ENCODE data around the gene PCIF1.

DNA sequence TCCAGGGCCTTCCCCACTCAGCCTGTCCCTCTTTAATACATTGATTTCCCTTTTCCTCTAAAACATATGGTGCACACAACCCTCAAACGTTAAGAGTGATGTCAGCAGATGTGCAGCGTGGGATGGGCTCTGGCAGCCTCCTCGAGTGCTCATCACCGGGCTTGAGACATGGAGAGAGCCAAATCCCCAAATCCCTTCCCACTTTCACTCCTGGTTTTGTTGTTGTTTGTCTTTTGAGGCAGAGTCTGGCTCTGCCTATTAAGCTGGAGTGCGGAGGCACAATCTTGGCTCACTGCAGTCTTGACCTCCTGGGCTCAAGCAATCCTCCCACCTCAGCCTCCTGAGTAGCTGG, 16.7 kb upstream of the PCIF1 start:
- TF ChIP-seq, protein P1, sequence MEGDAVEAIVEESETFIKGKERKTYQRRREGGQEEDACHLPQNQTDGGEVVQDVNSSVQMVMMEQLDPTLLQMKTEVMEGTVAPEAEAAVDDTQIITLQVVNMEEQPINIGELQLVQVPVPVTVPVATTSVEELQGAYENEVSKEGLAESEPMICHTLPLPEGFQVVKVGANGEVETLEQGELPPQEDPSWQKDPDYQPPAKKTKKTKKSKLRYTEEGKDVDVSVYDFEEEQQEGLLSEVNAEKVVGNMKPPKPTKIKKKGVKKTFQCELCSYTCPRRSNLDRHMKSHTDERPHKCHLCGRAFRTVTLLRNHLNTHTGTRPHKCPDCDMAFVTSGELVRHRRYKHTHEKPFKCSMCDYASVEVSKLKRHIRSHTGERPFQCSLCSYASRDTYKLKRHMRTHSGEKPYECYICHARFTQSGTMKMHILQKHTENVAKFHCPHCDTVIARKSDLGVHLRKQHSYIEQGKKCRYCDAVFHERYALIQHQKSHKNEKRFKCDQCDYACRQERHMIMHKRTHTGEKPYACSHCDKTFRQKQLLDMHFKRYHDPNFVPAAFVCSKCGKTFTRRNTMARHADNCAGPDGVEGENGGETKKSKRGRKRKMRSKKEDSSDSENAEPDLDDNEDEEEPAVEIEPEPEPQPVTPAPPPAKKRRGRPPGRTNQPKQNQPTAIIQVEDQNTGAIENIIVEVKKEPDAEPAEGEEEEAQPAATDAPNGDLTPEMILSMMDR (IDR thresholded peaks at IDR 0.05), result no peak
- TF ChIP-seq EP300 (IDR thresholded peaks at IDR 0.05), result no peak
- no peak for TF ChIP-seq POLR2AphosphoS5 (IDR thresholded peaks at IDR 0.05)
